ENCODE measurements around the gene BACE2. TPM values are rescaled to one million over a fixed set of nuclear protein-coding genes. Genes with fewer than 3 reads are reported as not detected.

BACE2 gene
- total RNA-seq = 2.2 and 2.6 TPM in 2 replicates

- Mint-ChIP-seq H3K9me3 (no peaks in the 10 kb centered on the region), H3K4me1 (ENCODE audit: low read depth) (peaks cover 4% of the 10 kb centered on the region), H3K36me3 (ENCODE audit: low read depth) (no peaks in the 10 kb centered on the region), H3K27me3 (ENCODE audit: low read depth) (peaks cover 49% of the 10 kb centered on the region), H3K4me3 (ENCODE audit: low read depth) (peak within 1 kb of the TSS; percentile 61), H3K27ac (no peak within 1 kb of the TSS)
- DNase-seq (ENCODE audit: low spot score) = peak; percentile 54
- intact Hi-C loops (cut with micrococcal nuclease) = no loop called here
Observed at GRCh38 chr21:41167348-41168342, at the start of gene BACE2. TSS of gene BACE2 (plus strand) at chr21:41168160. CDS start at chr21:41168264, 104 bp downstream.

GRCh38 chr21:41119901-41120300, 48.1 kb upstream of the BACE2 start:
- intact Hi-C loops (cut with micrococcal nuclease) = no loop called here
- no peak overlapping the region for H3K4me3 Mint-ChIP-seq (ENCODE audit: low read depth)
- no peak overlapping the region for H3K27ac Mint-ChIP-seq
- no peaks in the 10 kb centered on the region for H3K9me3 Mint-ChIP-seq
- DNase-seq (ENCODE audit: low spot score) = no peak
- H3K36me3 Mint-ChIP-seq (ENCODE audit: low read depth) = no peaks in the 10 kb centered on the region
- H3K4me1 Mint-ChIP-seq (ENCODE audit: low read depth) = no peaks in the 10 kb centered on the region
- no peaks in the 10 kb centered on the region for H3K27me3 Mint-ChIP-seq (ENCODE audit: low read depth)

- Mint-ChIP-seq H3K4me3 (ENCODE audit: low read depth) (no peak overlapping the region), H3K36me3 (ENCODE audit: low read depth) (no peaks in the 10 kb centered on the region), H3K27me3 (ENCODE audit: low read depth) (no peaks in the 10 kb centered on the region), H3K4me1 (ENCODE audit: low read depth) (no peaks in the 10 kb centered on the region), H3K27ac (no peak overlapping the region), H3K9me3 (no peaks in the 10 kb centered on the region)
- intact Hi-C loops (cut with micrococcal nuclease) = no loop called here
- no peak for DNase-seq (ENCODE audit: low spot score)
Observed at GRCh38 chr21:41120997-41121396, 47.0 kb upstream of the BACE2 start.

- peak; percentile 51 for DNase-seq (ENCODE audit: low spot score)
- Mint-ChIP-seq H3K27ac (no peak overlapping the region), H3K9me3 (no peaks in the 10 kb centered on the region), H3K36me3 (ENCODE audit: low read depth) (no peaks in the 10 kb centered on the region), H3K4me3 (ENCODE audit: low read depth) (no peak overlapping the region), H3K27me3 (ENCODE audit: low read depth) (no peaks in the 10 kb centered on the region), H3K4me1 (ENCODE audit: low read depth) (no peaks in the 10 kb centered on the region)
- intact Hi-C loops (cut with micrococcal nuclease) = no loop called here
Observed at GRCh38 chr21:41121785-41122415, 46.1 kb upstream of the BACE2 start.

- Mint-ChIP-seq H3K27ac (no peak overlapping the region), H3K36me3 (ENCODE audit: low read depth) (no peaks in the 10 kb centered on the region), H3K9me3 (no peaks in the 10 kb centered on the region), H3K4me1 (ENCODE audit: low read depth) (no peaks in the 10 kb centered on the region), H3K27me3 (ENCODE audit: low read depth) (peaks cover 4% of the 10 kb centered on the region), H3K4me3 (ENCODE audit: low read depth) (no peak overlapping the region)
- intact Hi-C loops (cut with micrococcal nuclease) = no loop called here
- no peak for DNase-seq (ENCODE audit: low spot score)
Observed at GRCh38 chr21:41124641-41125201, 43.2 kb upstream of the BACE2 start.

- Mint-ChIP-seq H3K4me3 (ENCODE audit: low read depth) (no peak overlapping the region), H3K27me3 (ENCODE audit: low read depth) (peaks cover 4% of the 10 kb centered on the region), H3K36me3 (ENCODE audit: low read depth) (no peaks in the 10 kb centered on the region), H3K4me1 (ENCODE audit: low read depth) (peaks cover 4% of the 10 kb centered on the region), H3K9me3 (no peaks in the 10 kb centered on the region), H3K27ac (no peak overlapping the region)
- intact Hi-C loops (cut with micrococcal nuclease) = no loop called here
- DNase-seq (ENCODE audit: low spot score) = no peak
Observed at GRCh38 chr21:41128981-41129380, 39.0 kb upstream of the BACE2 start.

GRCh38 chr21:41130883-41131282, 37.1 kb upstream of the BACE2 start:
- H3K27me3 Mint-ChIP-seq (ENCODE audit: low read depth) = peaks cover 4% of the 10 kb centered on the region
- DNase-seq (ENCODE audit: low spot score) = no peak
- intact Hi-C loops (cut with micrococcal nuclease) = no loop called here
- H3K4me3 Mint-ChIP-seq (ENCODE audit: low read depth) = no peak overlapping the region
- no peaks in the 10 kb centered on the region for H3K9me3 Mint-ChIP-seq
- no peaks in the 10 kb centered on the region for H3K36me3 Mint-ChIP-seq (ENCODE audit: low read depth)
- H3K4me1 Mint-ChIP-seq (ENCODE audit: low read depth) = peaks cover 4% of the 10 kb centered on the region
- no peak overlapping the region for H3K27ac Mint-ChIP-seq

- Mint-ChIP-seq H3K4me1 (ENCODE audit: low read depth) (peaks cover 4% of the 10 kb centered on the region), H3K36me3 (ENCODE audit: low read depth) (no peaks in the 10 kb centered on the region), H3K27me3 (ENCODE audit: low read depth) (peaks cover 4% of the 10 kb centered on the region), H3K27ac (no peak overlapping the region), H3K4me3 (ENCODE audit: low read depth) (no peak overlapping the region), H3K9me3 (no peaks in the 10 kb centered on the region)
- no peak for DNase-seq (ENCODE audit: low spot score)
- intact Hi-C loops (cut with micrococcal nuclease) = no loop called here
Observed at GRCh38 chr21:41133874-41134522, 34.0 kb upstream of the BACE2 start.

- Mint-ChIP-seq H3K4me1 (ENCODE audit: low read depth) (peaks cover 4% of the 10 kb centered on the region), H3K36me3 (ENCODE audit: low read depth) (no peaks in the 10 kb centered on the region), H3K4me3 (ENCODE audit: low read depth) (no peak overlapping the region), H3K9me3 (no peaks in the 10 kb centered on the region), H3K27me3 (ENCODE audit: low read depth) (no peaks in the 10 kb centered on the region), H3K27ac (no peak overlapping the region)
- intact Hi-C loops (cut with micrococcal nuclease) = no loop called here
- DNase-seq (ENCODE audit: low spot score) = no peak
Observed at GRCh38 chr21:41135746-41136145, 32.2 kb upstream of the BACE2 start.

- Mint-ChIP-seq H3K9me3 (no peaks in the 10 kb centered on the region), H3K36me3 (ENCODE audit: low read depth) (no peaks in the 10 kb centered on the region), H3K4me1 (ENCODE audit: low read depth) (peaks cover 2% of the 10 kb centered on the region), H3K4me3 (ENCODE audit: low read depth) (no peak overlapping the region), H3K27ac (no peak overlapping the region), H3K27me3 (ENCODE audit: low read depth) (no peaks in the 10 kb centered on the region)
- no peak for DNase-seq (ENCODE audit: low spot score)
- intact Hi-C loops (cut with micrococcal nuclease) = no loop called here
Observed at GRCh38 chr21:41136286-41136685, 31.7 kb upstream of the BACE2 start.

- Mint-ChIP-seq H3K9me3 (no peaks in the 10 kb centered on the region), H3K27ac (no peak overlapping the region), H3K36me3 (ENCODE audit: low read depth) (no peaks in the 10 kb centered on the region), H3K27me3 (ENCODE audit: low read depth) (no peaks in the 10 kb centered on the region), H3K4me3 (ENCODE audit: low read depth) (no peak overlapping the region), H3K4me1 (ENCODE audit: low read depth) (peaks cover 2% of the 10 kb centered on the region)
- DNase-seq (ENCODE audit: low spot score) = no peak
- intact Hi-C loops (cut with micrococcal nuclease) = no loop called here
Observed at GRCh38 chr21:41137401-41137800, 30.6 kb upstream of the BACE2 start.

GRCh38 chr21:41137889-41138288, 30.1 kb upstream of the BACE2 start:
- Mint-ChIP-seq H3K27me3 (ENCODE audit: low read depth) (no peaks in the 10 kb centered on the region), H3K9me3 (no peaks in the 10 kb centered on the region), H3K36me3 (ENCODE audit: low read depth) (no peaks in the 10 kb centered on the region), H3K4me3 (ENCODE audit: low read depth) (no peak overlapping the region), H3K4me1 (ENCODE audit: low read depth) (peaks cover 2% of the 10 kb centered on the region), H3K27ac (no peak overlapping the region)
- intact Hi-C loops (cut with micrococcal nuclease) = no loop called here
- DNase-seq (ENCODE audit: low spot score) = no peak

All from activated T-helper 2 cell treated with anti-CD3 and anti-CD28 coated beads, Interferon-gamma antibody, Interleukin-2, Interleukin-4, amounts not matched to agents 10 μg/mL and 5 μg/mL and 100 μg/mL, durations not matched to agents 14 hours and 24 hours and 36 hours (primary cell).